ENCODE measurements around the gene MX2.

- TF ChIP-seq, protein P1, sequence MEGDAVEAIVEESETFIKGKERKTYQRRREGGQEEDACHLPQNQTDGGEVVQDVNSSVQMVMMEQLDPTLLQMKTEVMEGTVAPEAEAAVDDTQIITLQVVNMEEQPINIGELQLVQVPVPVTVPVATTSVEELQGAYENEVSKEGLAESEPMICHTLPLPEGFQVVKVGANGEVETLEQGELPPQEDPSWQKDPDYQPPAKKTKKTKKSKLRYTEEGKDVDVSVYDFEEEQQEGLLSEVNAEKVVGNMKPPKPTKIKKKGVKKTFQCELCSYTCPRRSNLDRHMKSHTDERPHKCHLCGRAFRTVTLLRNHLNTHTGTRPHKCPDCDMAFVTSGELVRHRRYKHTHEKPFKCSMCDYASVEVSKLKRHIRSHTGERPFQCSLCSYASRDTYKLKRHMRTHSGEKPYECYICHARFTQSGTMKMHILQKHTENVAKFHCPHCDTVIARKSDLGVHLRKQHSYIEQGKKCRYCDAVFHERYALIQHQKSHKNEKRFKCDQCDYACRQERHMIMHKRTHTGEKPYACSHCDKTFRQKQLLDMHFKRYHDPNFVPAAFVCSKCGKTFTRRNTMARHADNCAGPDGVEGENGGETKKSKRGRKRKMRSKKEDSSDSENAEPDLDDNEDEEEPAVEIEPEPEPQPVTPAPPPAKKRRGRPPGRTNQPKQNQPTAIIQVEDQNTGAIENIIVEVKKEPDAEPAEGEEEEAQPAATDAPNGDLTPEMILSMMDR (tag by site-specific recombination; IDR thresholded peaks at IDR 0.05) = no peak
- TF ChIP-seq ZNF423 (tag by site-specific recombination; IDR thresholded peaks at IDR 0.05) (no peak), MEIS1 (CRISPR knock-in tag; IDR thresholded peaks at IDR 0.05; ENCODE audit: borderline replicate concordance) (no peak), ZNF624 (tag by site-specific recombination; IDR thresholded peaks at IDR 0.05) (no peak), TCF7L2 (IDR thresholded peaks at IDR 0.05; ENCODE audit: borderline replicate concordance, low read depth, low read length) (no peak), ZNF23 (tag by site-specific recombination; IDR thresholded peaks at IDR 0.05; ENCODE audit: borderline replicate concordance) (no peak), ZNF266 (tag by site-specific recombination; IDR thresholded peaks at IDR 0.05; ENCODE audit: low read depth) (no peak), SALL2 (tag by site-specific recombination; IDR thresholded peaks at IDR 0.05; ENCODE audit: borderline replicate concordance) (no peak), ZNF341 (tag by site-specific recombination; IDR thresholded peaks at IDR 0.05; ENCODE audit: low read depth) (no peak), RBAK (tag by site-specific recombination; IDR thresholded peaks at IDR 0.05) (no peak)
These were observed 65.0 kb downstream of the MX2 start for GRCh38 chr21:41426676-41427404.
